Coronary artery (tissue), 2 donors: ENCODE data around the gene RPL6.

Source experiments
- DNase-seq: peaks from one replicate; pipeline ENCODE4 v3.0.0-alpha.2; 2017; ENCODE audit warnings: low spot score
- H3K27ac ChIP-seq, 2 donors: fragments of 200-600 bp; sonication (generic); one replicate each; pipeline ENCODE4 v1.5.1; 2016 to 2019
- H3K4me3 ChIP-seq: fragments of 200-600 bp; sonication (generic); 2 replicates; pipeline ENCODE4 v1.5.1; 2016; ENCODE audit warnings: mild to moderate bottlenecking, moderate library complexity
- TF ChIP-seq, protein P1 (sequence below): fragments of 200-600 bp; sonication (generic); IDR thresholded peaks from one replicate; pipeline ENCODE4 v1.5.1; 2019; ENCODE audit warnings: antibody characterized with exemption

RPL6 gene

DNA sequence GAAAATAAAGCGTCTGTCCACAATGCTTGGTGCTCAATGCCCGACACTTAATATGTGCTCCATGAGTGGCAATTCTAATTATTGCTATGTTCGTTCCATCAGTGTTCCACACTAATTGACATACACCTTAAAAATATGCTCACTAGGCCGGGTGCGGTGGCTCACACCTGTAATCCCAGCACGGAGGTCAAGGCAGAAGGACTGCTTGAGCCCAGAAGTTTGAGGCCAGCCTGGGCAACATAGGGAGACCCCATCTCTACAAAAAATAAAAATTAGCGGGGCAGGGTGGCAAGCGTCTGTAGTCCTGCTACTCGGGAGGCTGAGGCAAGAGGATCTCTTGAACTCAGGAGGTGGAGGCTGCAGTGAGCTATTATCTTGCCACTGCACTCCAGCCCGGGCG, 26.5 kb downstream of the RPL6 start:
- DNase-seq = no peak
- Histone ChIP-seq H3K27ac (peak overlapping the region in 1 of 2 donors; percentile 92), H3K4me3 (peak overlapping the region; percentile 97)
- TF ChIP-seq, protein P1, sequence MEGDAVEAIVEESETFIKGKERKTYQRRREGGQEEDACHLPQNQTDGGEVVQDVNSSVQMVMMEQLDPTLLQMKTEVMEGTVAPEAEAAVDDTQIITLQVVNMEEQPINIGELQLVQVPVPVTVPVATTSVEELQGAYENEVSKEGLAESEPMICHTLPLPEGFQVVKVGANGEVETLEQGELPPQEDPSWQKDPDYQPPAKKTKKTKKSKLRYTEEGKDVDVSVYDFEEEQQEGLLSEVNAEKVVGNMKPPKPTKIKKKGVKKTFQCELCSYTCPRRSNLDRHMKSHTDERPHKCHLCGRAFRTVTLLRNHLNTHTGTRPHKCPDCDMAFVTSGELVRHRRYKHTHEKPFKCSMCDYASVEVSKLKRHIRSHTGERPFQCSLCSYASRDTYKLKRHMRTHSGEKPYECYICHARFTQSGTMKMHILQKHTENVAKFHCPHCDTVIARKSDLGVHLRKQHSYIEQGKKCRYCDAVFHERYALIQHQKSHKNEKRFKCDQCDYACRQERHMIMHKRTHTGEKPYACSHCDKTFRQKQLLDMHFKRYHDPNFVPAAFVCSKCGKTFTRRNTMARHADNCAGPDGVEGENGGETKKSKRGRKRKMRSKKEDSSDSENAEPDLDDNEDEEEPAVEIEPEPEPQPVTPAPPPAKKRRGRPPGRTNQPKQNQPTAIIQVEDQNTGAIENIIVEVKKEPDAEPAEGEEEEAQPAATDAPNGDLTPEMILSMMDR = no peak

DNA sequence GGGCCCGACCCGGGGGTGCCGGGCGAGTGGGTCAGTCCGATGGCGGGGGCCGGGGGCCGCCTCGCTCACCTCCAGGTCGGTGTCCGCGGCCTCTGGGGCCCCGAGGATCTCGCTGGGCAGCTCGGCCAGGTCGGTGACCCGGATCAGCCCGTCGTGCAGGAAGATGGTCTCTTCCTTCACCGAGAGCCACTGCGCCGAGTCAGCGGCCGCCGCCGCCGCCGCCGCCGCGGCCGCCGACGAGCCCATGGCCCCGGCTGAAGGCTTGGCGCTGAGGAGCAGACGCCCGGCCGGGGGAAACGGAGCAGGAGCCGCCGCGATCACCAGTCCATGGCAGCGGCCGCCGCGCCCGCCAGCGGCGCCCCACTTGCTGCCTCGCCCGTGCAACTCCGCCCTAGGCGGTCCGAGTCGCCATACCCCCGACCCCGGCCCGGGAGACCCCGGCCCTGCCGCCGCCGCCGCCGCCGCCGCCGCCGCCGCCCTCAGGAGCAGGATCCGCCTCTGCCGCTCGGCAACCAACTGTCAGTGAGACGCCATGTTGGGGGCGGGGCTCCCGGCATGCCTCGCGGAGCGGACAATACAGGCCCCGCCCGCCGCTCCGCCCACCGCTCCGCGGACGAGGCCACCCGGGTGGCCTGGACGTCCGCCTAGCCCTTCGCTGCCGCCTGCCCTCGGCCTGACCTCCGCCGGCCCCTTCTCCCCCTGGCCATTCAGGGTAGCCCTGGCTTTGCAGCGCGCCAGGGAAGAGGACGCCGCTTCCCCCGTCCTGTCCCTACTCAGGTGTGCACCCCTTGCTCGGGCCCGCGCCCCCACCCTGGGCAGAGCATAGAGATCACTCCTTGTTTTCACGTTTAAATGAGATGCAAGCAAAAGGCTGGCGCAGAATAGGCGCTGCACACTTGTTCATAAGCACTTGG, 27.3 kb downstream of the RPL6 start, which contains the start of gene HECTD4:
Gene HECTD4, minus strand, starts transcription at position 549 of the 914 bp plus-strand sequence. Its CDS starts 303 bp downstream, at position 246.
- TF ChIP-seq, protein P1 = no peak
- peak; percentile 93 for DNase-seq
- Histone ChIP-seq H3K27ac (peak within 1 kb of the TSS; percentile 63 to 92), H3K4me3 (peak within 1 kb of the TSS; percentile 97)

DNA sequence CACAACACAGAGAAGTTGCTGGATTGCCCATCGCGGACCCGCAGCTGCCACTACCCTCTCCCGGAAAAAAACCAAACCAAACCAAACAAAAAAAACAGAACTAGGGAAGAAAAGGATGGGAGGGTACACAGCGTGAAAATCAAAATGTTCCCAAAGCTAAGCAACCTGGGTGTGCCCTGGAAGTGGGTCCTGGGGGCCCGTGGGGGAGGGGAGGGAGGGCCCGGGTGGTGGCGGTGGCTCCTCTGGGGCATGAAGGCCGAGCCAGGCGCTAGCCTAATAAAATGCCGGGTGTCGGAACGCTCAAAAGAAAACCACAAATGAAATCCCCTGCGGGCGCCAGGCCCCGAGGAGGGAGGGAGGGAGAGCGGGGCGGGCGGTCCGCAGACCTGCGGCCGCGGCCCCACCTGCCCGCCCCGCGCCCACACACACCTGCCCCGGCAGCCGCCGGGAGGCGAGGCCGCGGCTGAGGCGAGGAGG, 28.0 kb downstream of the RPL6 start:
- DNase-seq = no peak
- Histone ChIP-seq H3K4me3 (peak overlapping the region; percentile 97), H3K27ac (peak overlapping the region; percentile 63 to 92)
- TF ChIP-seq, protein P1 = no peak

DNA sequence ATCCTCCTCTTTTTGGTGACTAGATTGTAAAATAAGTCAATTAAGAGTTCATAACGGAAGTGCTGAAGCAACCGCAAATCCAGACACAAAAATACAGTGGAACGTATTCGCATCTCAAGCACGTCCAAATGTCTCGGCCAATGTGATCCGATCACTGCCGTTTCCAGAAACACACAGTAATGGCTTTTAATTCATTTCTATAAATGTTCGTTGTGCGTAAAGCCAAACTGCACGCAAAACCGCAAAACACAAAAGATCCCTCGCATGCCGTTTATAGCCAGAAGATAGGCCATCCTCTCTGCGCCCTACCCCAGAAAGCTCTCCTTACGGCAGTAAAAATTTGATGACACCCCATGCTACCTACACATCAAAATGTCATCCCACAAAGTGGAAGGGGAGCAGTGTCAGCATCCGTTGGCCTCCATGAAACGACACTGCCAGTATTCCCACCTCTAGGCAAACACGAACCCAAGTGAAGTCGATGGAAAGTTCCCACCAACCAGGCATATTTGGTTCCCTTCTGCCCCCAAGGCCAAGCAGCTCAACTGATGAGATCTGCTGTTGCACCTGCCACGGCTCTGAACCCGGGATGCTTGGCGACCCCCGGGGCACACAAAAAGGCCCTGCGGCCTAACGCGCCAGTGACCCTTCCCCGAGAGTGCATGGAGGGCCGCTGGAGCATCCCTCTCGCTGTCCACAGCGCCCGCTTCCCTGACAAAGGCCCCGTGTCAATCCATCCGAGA, 28.6 kb downstream of the RPL6 start:
- H3K27ac ChIP-seq = no peak overlapping the region
- TF ChIP-seq, protein P1 = no peak

DNA sequence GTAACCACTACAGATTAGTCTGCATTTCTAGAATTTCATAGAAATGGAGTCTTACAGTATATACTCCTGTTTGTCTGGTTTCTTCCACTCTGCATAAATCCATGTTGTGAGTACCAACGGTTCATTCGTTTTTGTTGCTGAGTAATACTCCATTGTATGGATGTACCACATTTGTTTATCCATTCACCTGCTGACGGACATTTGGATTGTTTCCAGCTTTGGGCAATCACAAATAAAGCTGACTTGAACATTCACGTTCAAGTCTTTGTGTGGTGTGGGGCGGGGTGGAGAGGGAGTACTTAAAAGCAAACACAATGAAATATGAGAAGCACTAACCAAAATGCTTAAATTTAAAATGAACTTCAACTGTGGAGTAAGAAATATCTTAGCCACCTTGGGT, 34.3 kb downstream of the RPL6 start:
- H3K27ac ChIP-seq = no peak overlapping the region
- TF ChIP-seq, protein P1 = no peak
- DNase-seq = no peak
- H3K4me3 ChIP-seq = no peak overlapping the region

More for the DNA sequence above, 28.6 kb downstream of the RPL6 start:
- H3K4me3 ChIP-seq = peak overlapping the region; percentile 97
- no peak for DNase-seq

DNA sequence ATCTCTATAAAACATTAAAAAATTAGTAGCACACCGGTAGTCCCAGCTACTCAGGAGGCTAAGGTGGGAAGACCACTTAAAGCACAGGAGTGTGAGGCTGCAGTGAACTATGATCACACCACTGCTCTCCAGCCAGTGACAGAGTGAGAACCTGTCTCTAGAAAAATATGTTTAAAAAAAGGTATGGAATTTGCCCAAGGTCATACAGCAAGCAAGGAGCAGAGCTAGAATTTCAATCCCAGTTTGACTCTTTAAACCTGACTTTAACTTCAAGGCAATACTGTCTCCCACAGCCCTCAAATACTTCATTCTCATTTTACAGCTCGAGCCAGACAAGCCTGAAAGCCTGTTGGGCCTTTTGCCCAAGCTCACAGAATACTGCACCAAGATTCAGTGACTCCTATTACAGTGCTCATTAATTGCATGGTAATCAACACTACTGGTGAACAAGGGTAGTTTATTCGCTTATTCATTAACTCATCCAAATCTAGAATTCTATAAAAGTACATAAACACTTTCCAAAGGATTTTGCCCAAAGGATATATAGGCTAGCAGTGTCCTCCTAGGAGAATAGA, 35.2 kb downstream of the RPL6 start:
- no peak overlapping the region for H3K27ac ChIP-seq
- TF ChIP-seq, protein P1 = no peak
- H3K4me3 ChIP-seq = no peak overlapping the region
- DNase-seq = no peak
